Renal cortical epithelial cell (primary cell): ENCODE measurements around the gene GMEB2. TPM values are rescaled to one million over a fixed set of nuclear protein-coding genes. Genes with fewer than 3 reads are reported as not detected.
"Not testable (repeated sequence)": the region's sequence is repeated elsewhere in the genome, so short reads cannot be mapped to it uniquely, and the experiment has no call there.

Experiments used
- DNase-seq: peaks from one replicate; pipeline ENCODE4 v3.0.0-alpha.2; 2011; ENCODE audit warnings: low read depth
- total RNA-seq: library from RNA; depleted of rRNA; stranded (reverse); fragments of >200 nt; gene quantifications from 2 replicates; pipeline ENCODE4 v1.2.3, GENCODE V29; 2014

Gene GMEB2
- total RNA-seq, 1 donor from 2014 or later, result 17.2 TPM

- DNase-seq, result no peak
Measured at GRCh38 chr20:63639093-63639975, 12.4 kb upstream of the GMEB2 start.

- no peak for DNase-seq
Measured at GRCh38 chr20:63636752-63637628, 10.1 kb upstream of the GMEB2 start.

- no peak for DNase-seq
Measured at GRCh38 chr20:63635431-63636141, 8.7 kb upstream of the GMEB2 start.

- no peak for DNase-seq
Measured at GRCh38 chr20:63633732-63634131, 6.8 kb upstream of the GMEB2 start.

- DNase-seq, result peak; percentile 75
Measured at GRCh38 chr20:63631426-63631825, 4.5 kb upstream of the GMEB2 start.

DNA sequence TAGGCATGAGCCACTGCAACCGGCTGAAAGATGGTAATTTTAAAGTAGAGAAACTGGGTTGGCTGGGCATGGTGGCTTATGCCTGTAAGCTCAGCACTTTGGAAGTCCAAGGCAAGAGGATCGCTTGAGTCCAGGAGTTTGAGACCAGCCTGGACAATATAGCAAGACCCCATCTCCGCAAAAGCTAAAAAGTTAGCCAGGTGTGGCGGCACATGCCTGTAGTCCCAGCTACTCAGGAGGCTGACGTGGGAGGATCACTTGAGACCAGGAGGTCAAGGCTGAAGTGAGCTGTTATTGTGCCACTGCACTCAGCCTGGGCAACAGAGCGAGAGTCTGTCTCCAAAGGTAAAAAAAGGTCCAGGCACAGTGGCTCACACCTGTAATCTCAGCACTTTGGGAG, 4.1 kb upstream of the GMEB2 start:
- DNase-seq, result not testable (repeated sequence)

GRCh38 chr20:63628246-63628975, 1.5 kb upstream of the GMEB2 start:
- DNase-seq, result peak; percentile 75

GRCh38 chr20:63627751-63628245, 897 bp upstream of the GMEB2 start:
- no peak for DNase-seq

- peak; percentile 66 for DNase-seq
Measured at GRCh38 chr20:63627129-63627750, 339 bp upstream of the GMEB2 start.

GRCh38 chr20:63625771-63626423, 1.0 kb downstream of the GMEB2 start:
- peak; percentile 52 for DNase-seq

DNA sequence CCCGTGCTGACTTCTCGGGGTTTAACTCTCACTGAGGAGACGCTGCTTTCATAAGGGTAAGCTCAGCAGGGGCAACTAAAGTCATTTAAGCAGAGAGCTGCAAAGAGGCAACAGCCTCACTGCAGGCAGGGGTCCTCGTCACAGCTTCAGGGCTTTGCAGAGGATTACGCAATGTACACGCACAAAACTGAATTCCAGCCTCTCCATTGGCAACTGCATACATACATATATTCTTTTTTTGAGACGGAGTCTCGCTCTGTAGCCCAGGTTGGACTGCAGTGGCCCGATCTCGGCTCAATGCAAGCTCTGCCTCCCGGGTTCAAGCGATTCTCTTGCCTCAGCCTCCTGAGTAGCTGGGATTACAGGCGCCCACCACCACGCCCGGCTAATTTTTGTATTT, 2.4 kb downstream of the GMEB2 start:
- DNase-seq, result no peak

GRCh38 chr20:63622732-63623131, 4.2 kb downstream of the GMEB2 start:
- DNase-seq, result no peak

GRCh38 chr20:63622096-63622495, 4.8 kb downstream of the GMEB2 start:
- no peak for DNase-seq

DNA sequence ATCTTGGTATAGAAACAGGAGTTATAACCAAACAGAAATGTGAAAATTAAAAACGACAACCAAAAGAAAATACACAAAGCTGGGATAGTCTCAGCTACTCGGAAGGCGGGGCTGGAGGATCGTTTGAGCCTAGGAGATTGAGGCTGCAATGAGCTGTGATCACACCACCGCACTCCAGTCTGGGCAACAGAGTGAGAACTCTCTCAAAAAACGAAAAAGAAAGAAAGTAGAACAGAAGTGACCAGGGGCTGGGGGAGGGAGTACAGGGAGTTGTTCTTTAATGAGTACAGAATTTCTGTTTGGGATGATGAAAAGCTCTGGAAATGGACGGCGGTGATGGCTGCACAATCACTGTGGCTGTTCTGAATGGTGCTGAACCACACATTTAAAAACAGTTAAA, 5.9 kb downstream of the GMEB2 start:
- DNase-seq, result no peak

DNA sequence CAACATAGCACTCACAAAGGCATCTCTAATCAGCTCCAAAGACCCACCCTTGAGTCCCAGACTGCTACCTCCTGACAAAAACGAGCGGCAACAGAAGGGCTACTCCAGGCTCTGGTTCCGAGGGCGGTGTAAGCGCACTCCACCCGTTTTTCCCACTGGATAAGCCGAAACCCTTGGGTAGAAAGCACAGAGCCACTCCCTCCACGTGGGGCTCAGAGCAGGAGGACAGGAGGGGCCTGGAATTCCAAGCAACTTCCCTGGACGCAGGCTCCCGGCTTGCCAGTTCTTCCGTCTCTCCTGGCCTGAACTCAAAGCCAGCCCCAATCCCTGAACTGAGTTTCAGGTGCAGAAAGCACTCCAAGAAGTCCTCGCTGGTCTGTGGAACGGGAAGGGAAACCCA, 7.4 kb downstream of the GMEB2 start:
- no peak for DNase-seq

DNA sequence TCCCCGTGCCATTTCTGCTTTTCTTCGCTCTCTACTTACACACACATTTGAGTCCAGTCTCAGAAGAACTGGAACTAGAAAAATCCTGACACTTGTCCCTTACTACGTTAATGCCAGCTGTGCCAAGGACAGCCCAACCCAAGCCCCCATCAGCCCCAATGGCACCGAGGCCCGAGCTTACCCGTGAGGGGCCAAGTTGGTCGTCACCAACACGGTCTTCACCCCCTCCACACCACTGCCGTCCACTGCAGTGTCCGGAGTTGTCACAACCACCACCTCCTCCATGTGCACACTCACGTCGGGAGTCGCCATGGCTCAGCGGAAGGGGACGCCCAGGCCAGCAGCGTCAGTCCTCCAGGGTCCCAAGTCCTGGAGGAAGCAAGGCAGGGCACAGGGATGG, 7.8 kb downstream of the GMEB2 start:
- no peak for DNase-seq

DNA sequence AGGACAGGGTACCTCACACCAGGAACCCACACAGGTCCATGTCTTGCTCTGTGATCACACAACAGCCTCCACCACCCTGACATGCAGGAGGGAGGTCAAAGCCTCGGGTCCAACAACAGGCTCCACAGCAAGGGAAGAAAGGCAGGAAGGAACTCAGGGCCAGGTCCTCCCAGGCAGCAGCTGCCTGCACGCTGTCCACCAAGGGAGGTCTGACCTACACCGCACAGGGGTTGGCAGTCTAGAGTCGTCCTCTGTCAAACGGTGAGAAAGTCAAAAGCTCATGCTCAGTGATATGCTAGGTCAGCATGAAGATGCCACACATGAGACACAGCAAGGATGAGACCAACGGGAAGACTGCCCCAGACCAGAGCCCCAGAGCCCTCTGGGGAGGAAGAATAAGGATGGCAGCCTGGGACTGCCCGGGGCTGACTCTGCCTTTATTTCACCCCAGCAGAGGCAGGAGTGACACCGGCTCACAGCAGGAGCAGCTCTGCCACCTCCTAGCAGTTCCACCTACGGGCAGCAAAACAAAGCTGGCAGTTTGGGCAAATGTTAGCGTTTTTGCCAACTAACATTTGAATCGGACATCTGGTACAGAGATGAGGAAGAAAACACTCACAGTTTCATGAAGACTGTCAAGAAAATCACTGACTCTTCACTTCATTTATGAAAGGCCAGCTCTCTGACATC, 8.5 kb downstream of the GMEB2 start:
- DNase-seq, result no peak

DNA sequence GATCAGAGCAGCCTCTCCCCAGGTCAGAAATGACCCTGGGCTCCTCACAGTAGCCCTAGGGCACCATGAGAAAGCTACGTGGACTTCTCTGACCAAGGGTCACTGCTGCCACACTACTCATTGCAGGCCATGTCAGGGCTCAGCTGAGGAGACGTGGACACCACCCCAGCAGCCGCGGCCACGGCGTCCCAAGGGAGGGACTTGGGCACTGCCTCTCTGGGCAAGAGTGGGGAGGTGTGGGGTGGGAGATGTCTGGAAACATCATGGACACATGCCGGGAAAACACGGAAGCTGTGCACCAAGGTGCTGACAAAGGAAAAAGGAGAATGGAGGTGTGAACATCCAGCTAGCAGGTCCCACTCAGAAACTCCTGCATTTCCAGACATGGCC, 9.0 kb downstream of the GMEB2 start:
- DNase-seq, result no peak

DNA sequence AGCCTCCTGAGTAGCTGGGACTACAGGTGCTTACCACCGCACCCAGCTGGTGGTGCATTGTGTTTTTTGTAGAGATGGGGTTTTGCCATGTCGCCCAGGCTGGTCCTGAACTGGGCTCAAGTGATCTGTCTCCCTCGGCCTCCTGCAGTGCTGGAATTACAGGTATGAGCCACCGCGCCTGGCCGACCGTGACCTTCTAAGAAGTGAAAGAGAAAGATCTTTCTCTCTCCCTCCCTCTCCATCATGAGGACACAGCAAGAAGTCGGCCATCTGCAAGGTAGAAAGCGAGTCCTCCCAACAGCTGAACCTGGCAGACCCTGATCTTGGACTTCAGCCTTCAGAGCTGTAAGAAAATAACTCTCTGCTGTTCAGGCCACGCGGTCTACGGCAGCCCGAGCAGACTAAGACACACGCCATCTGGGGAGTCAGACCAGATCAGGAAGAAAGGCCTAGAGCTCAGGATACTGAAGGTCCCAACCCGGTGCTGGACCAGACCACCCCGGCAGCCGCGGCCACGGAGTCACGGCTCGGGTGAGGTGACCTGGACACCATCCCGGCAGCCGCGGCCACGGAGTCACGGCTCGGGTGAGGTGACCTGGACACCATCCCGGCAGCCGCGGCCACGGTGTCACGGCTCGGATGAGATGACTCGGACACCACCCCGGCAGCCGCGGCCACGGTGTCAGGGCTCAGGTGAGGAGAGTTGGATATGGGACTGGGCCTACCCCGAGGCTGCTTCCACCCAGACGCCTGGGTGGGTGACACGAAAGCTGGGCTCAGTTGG, 9.6 kb downstream of the GMEB2 start:
- DNase-seq, result peak; percentile 36
